Fibroblast of upper back skin (primary cell): ENCODE results near the gene HARS1.
"Not testable (repeated sequence)": the region's sequence is repeated elsewhere in the genome, so short reads cannot be mapped to it uniquely, and the experiment has no call there.

Experiments
- DNase-seq: peaks from one replicate; pipeline ENCODE4 v3.0.0-alpha.2; 2013

The HARS1 gene, protein sequence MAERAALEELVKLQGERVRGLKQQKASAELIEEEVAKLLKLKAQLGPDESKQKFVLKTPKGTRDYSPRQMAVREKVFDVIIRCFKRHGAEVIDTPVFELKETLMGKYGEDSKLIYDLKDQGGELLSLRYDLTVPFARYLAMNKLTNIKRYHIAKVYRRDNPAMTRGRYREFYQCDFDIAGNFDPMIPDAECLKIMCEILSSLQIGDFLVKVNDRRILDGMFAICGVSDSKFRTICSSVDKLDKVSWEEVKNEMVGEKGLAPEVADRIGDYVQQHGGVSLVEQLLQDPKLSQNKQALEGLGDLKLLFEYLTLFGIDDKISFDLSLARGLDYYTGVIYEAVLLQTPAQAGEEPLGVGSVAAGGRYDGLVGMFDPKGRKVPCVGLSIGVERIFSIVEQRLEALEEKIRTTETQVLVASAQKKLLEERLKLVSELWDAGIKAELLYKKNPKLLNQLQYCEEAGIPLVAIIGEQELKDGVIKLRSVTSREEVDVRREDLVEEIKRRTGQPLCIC

GRCh38 chr5:140690941-140691924, at the start of gene HARS1, which contains the start of gene HARS2:
Gene HARS1, minus strand, starts transcription at chr5:140691370. Its CDS starts 66 bp downstream, at chr5:140691304.
Gene HARS2, plus strand, starts transcription at chr5:140691455. Its CDS starts 194 bp downstream, at chr5:140691649.
- peak; percentile 93 for DNase-seq

- no peak for DNase-seq
Measured at GRCh38 chr5:140737486-140737885, 46.3 kb upstream of the HARS1 start.

DNA sequence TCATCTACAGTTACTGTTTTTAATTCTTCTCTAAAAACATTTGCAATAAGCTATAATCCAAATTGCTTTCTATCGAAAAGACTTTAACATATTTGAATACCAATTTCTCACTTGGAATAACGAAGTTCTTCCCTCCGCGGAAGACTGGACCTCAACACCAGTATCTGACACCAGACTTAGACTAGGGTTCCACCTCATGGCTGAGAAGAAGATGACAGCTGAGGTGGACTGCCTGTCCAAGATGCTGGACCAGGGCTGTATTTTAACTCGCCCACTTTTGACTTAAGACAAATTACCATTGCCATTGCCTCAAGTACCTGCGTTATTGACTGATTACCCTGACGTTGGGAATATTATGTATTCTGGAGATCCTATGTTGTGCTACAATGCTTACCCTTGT, 43.2 kb upstream of the HARS1 start:
- DNase-seq = no peak

- no peak for DNase-seq
Measured at GRCh38 chr5:140733098-140733497, 41.9 kb upstream of the HARS1 start.

- DNase-seq = peak; percentile 93
Measured at GRCh38 chr5:140725799-140726471, 34.8 kb upstream of the HARS1 start.

DNA sequence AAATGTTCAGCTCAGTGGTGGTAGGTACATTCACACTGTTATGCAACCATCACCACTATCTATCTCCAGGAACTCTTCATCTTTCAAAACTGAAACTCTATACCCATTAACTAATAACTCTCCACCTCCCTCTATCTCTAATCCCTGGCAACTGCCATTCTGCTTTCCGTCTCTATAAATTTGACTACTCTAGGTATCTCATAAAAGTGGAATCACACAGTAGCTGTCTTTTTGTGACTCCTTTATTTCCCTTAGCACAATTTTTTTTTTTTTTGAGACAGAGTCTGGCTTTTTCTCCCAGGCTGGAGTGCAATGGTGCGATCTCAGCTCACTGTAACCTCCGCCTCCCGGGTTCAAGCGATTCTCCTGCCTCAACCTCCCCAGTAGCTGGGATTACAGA, 30.2 kb upstream of the HARS1 start:
- DNase-seq = not testable (repeated sequence)

GRCh38 chr5:140720738-140721137, 29.6 kb upstream of the HARS1 start:
- not testable (repeated sequence) for DNase-seq

DNA sequence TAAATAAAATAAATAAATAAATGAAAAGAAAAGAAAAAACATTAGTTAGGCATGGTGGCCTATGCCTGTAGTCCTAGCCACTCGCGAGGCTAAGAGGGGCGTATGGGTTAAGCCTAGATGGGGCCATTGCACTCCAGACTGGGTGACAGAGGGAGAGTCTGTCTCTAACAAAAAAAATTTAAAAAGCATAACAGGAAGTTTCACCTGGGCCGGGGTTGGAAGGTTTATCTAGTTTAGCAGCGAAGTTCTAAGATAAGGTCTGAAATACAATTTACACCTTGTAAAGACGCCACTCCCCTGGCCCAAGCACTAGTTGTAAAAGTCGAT, 27.1 kb upstream of the HARS1 start:
- no peak for DNase-seq

GRCh38 chr5:140716238-140716637, 25.1 kb upstream of the HARS1 start:
- not testable (repeated sequence) for DNase-seq

DNA sequence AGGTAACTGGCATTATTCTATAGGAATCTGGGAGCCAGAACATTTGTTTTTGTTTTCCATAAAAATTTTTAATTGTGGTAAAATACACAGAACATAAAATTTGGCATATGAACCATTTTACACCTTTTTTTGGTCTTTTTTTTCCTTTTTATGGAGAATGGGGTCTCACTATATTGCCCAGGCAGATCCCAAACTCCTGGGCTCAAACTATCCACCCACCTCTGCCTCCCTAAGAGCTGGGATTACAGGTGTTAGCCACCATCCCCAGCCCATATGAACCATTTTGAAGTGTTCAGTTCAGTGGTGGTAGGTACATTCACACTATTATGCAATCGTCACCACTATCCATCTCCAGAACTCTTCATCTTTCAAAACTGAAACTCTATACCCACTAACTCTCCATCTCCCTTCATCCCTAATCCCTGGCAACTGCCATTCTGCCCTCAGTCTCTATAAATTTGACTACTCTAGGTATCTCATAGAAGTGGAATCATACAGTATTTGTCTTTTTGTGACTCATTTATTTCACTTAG, 22.5 kb upstream of the HARS1 start:
- no peak for DNase-seq

DNA sequence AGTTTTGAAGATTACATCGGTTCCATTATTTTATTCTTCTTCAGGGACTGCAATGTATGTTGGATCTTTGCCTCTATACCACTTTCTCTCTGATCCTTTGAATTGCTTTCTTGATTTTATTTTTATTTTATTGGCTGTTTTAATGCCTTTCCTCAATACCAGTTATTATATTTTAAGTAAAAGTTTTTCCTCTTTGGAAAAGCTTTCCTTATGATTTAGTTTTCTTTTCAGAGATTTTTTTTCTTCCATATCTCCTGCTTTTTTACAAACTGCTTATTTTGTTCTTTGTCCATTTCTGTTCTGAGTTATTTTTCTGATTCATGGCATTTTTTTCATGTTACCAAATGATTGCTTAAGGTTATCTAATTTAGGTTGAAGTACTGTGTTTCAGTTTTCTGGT, 20.6 kb upstream of the HARS1 start:
- DNase-seq = no peak

- DNase-seq = peak; percentile 99
Measured at GRCh38 chr5:140710899-140711552, 19.9 kb upstream of the HARS1 start.

- DNase-seq = not testable (repeated sequence)
Measured at GRCh38 chr5:140708787-140709186, 17.6 kb upstream of the HARS1 start.

GRCh38 chr5:140707812-140708211, 16.6 kb upstream of the HARS1 start:
- DNase-seq = no peak

GRCh38 chr5:140700177-140701144, 9.3 kb upstream of the HARS1 start, which contains the start of gene ZMAT2:
Gene ZMAT2, plus strand, starts transcription at chr5:140700447. Its CDS starts 14 bp downstream, at chr5:140700461.
- peak; percentile 98 for DNase-seq

DNA sequence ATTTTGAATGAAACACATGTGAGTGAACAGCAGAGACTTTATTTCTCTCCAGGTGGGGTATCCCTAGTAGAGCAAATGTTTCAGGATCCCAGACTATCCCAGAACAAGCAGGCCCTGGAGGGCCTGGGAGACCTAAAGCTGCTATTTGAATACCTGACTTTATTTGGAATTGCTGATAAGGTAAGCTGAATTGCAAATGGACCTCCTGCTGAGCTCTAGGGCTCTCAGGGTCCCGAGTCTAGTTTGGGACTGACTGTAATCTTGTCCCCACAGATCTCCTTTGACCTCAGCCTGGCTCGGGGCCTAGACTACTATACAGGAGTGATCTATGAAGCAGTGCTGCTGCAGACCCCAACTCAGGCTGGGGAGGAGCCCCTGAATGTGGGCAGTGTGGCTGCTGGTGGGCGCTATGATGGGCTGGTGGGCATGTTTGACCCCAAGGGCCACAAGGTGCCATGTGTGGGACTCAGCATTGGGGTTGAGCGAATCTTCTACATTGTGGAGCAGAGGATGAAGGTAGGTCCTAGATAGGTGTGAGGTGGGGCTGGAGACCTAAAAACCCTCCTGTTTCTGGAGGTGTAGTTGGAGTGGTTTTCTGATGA, 5.8 kb upstream of the HARS1 start:
- no peak for DNase-seq

DNA sequence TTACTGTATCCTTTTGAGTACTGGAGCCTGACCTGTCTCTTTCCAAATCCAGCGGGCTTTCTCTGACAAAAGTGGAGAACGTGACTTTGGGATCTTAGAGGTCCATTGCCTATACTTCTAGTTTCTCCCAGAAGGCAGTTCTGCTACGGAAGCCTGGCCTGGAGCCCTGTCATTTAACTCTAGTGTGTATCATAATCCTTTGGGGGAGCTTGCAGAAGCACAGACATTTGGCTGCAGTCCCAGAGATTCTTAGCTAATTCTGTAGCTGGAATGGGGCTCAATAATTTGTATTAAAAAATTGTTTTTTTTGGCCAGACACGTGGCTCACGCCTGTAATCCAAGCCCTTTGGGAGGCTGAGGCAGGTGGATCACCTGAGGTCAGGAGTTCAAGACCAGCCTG, 3.1 kb upstream of the HARS1 start:
- no peak for DNase-seq

- no peak for DNase-seq
Measured at GRCh38 chr5:140690376-140690932, 716 bp downstream of the HARS1 start.

GRCh38 chr5:140678993-140679392, 12.2 kb downstream of the HARS1 start:
- DNase-seq = no peak

- DNase-seq = no peak
Measured at GRCh38 chr5:140677947-140678346, 13.2 kb downstream of the HARS1 start.
